Loucy (cell line): ENCODE results near the gene SOX1.

Experiments used
- H2AFZ ChIP-seq: fragments of 200-600 bp; sonication (generic); 2 replicates; pipeline ENCODE4 v1.6.0; 2016; ENCODE audit warnings: antibody characterized with exemption, mild to moderate bottlenecking, low read length, moderate library complexity
- H3F3A ChIP-seq: fragments of 200-600 bp; 2 replicates; pipeline ENCODE4 v1.6.0; 2016; ENCODE audit warnings: antibody characterized with exemption, low read depth, mild to moderate bottlenecking
- H3K27me3 ChIP-seq: fragments of 200-600 bp; sonication (generic); 2 replicates; pipeline ENCODE4 v1.6.1; 2014; ENCODE audit warnings: low read length, mild to moderate bottlenecking; ENCODE audit not compliant: insufficient read depth, poor library complexity, severe bottlenecking
- H3K36me3 ChIP-seq: fragments of 200-600 bp; sonication (generic); 2 replicates; pipeline ENCODE4 v1.6.1; 2016; ENCODE audit warnings: low read length; ENCODE audit not compliant: insufficient read depth
- H3K4me1 ChIP-seq: fragments of 200-600 bp; sonication (generic); 2 replicates; pipeline ENCODE4 v1.5.1; 2014; ENCODE audit warnings: low read length, mild to moderate bottlenecking; ENCODE audit not compliant: insufficient read depth, poor library complexity, severe bottlenecking
- H3K4me2 ChIP-seq: fragments of 200-600 bp; sonication (generic); 2 replicates; pipeline ENCODE4 v1.6.0; 2014; ENCODE audit warnings: antibody characterized with exemption, low read length, low read depth, mild to moderate bottlenecking; ENCODE audit not compliant: poor library complexity, severe bottlenecking
- H3K4me3 ChIP-seq: fragments of 200-600 bp; sonication (generic); 2 replicates; pipeline ENCODE4 v1.5.1; 2014; ENCODE audit warnings: low read length, mild to moderate bottlenecking, mixed read lengths; ENCODE audit not compliant: poor library complexity, severe bottlenecking
- H3K79me2 ChIP-seq: fragments of 200-600 bp; sonication (generic); 2 replicates; pipeline ENCODE4 v1.6.1; 2014; ENCODE audit warnings: low read length; ENCODE audit not compliant: insufficient read depth
- H3K9ac ChIP-seq: fragments of 200-600 bp; sonication (generic); 2 replicates; pipeline ENCODE4 v1.6.0; 2014; ENCODE audit warnings: mild to moderate bottlenecking, low read depth, low read length, moderate library complexity; ENCODE audit not compliant: poor library complexity, severe bottlenecking
- H3K9me2 ChIP-seq: fragments of 200-600 bp; sonication (generic); replicated peaks from 2 replicates; pipeline ENCODE4 v1.6.1; 2016; ENCODE audit warnings: low read depth, low read length, mixed read lengths
- H3K9me3 ChIP-seq: fragments of 200-600 bp; sonication (generic); 2 replicates; pipeline ENCODE4 v1.6.1; 2014; ENCODE audit warnings: mild to moderate bottlenecking, antibody characterized with exemption, low read length, low read depth; ENCODE audit not compliant: insufficient read depth
- H4K20me1 ChIP-seq: fragments of 200-600 bp; sonication (generic); 2 replicates; pipeline ENCODE4 v1.6.0; 2014; ENCODE audit warnings: antibody characterized with exemption, low read length, mild to moderate bottlenecking; ENCODE audit not compliant: insufficient read depth, poor library complexity, severe bottlenecking
- CTCF ChIP-seq: fragments of 200-600 bp; sonication (generic); conservative IDR thresholded peaks from 2 replicates; pipeline ENCODE4 v1.5.1; 2014; ENCODE audit warnings: mild to moderate bottlenecking, antibody characterized with exemption, low read length
- EZH2phosphoT487 ChIP-seq: fragments of 200-600 bp; IDR thresholded peaks from 2 replicates; pipeline ENCODE4 v1.6.1; 2018; ENCODE audit warnings: antibody characterized with exemption, mild to moderate bottlenecking, moderate library complexity, borderline replicate concordance

Gene SOX1

GRCh38 chr13:112120031-112120373, 53.1 kb downstream of the SOX1 start:
- no peaks in the 10 kb centered on the region for H3K79me2 ChIP-seq
- H3K4me2 ChIP-seq = no peak overlapping the region
- no peak for TF ChIP-seq EZH2phosphoT487
- no peak for TF ChIP-seq CTCF
- no peaks in the 10 kb centered on the region for H3F3A ChIP-seq
- no peaks in the 10 kb centered on the region for H3K4me1 ChIP-seq
- no peak overlapping the region for H2AFZ ChIP-seq
- no peaks in the 10 kb centered on the region for H4K20me1 ChIP-seq
- H3K36me3 ChIP-seq = no peaks in the 10 kb centered on the region
- H3K4me3 ChIP-seq = no peak overlapping the region
- no peak overlapping the region for H3K9ac ChIP-seq
- H3K27me3 ChIP-seq = no peaks in the 10 kb centered on the region
- no peaks in the 10 kb centered on the region for H3K9me2 ChIP-seq
- H3K9me3 ChIP-seq = peaks cover 2% of the 10 kb centered on the region; the same call in 1 of the 2 replicates
